ENCODE measurements around the gene AVPR2.

The AVPR2 gene

GRCh38 chrX:153882557-153882956 is 21.9 kb upstream of the AVPR2 start:
- TF ChIP-seq CTCF (IDR thresholded peaks at IDR 0.05), result no peak

GRCh38 chrX:153883163-153883843 is 21.2 kb upstream of the AVPR2 start:
- TF ChIP-seq CTCF (IDR thresholded peaks at IDR 0.05), result no peak

GRCh38 chrX:153884136-153884535 is 20.3 kb upstream of the AVPR2 start:
- TF ChIP-seq CTCF (IDR thresholded peaks at IDR 0.05), result no peak

- TF ChIP-seq CTCF (IDR thresholded peaks at IDR 0.05), result no peak
These were observed 19.9 kb upstream of the AVPR2 start for GRCh38 chrX:153884590-153884989.

GRCh38 chrX:153885208-153885787 is 19.2 kb upstream of the AVPR2 start:
- TF ChIP-seq CTCF (IDR thresholded peaks at IDR 0.05), result no peak

GRCh38 chrX:153885968-153886903 is 18.2 kb upstream of the AVPR2 start, which contains the start of gene L1CAM:
Gene L1CAM (minus strand): TSS chrX:153886173. CDS start chrX:153875836, 10,337 bp downstream.
- TF ChIP-seq CTCF (IDR thresholded peaks at IDR 0.05), result no peak

GRCh38 chrX:153886915-153887314 is 17.6 kb upstream of the AVPR2 start:
- no peak for TF ChIP-seq CTCF (IDR thresholded peaks at IDR 0.05)

All from LNCAP (cell line).